Measurements from ENCODE around the gene EMCN.

DNA sequence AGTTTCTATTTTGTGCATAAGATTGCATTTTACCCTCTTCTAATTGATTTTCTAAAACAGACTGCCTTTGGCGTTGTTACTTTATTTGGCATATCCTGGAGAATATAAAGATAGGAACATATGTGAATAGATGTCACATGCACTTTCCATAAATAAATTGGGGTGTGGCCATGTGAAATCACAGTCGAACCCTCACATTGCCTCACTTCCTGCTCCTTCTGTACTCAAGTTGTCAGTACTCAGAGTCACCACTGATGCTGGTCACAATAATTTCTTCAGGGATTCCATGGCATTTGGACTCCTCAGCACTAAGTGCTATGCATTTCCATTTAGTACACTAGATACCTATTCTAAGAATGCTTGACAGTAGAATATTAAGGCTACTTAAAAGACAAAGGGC lies 1.4 kb upstream of the EMCN start:
- no peak for TF ChIP-seq SP1 (IDR thresholded peaks at IDR 0.05)
- TF ChIP-seq BHLHE40 (IDR thresholded peaks at IDR 0.05; ENCODE audit: borderline replicate concordance) = no peak
- TF ChIP-seq FOXK2 (IDR thresholded peaks at IDR 0.05) = no peak
- no peak for TF ChIP-seq FOXA1 (IDR thresholded peaks at IDR 0.05)
- no peak for TF ChIP-seq HDGF (IDR thresholded peaks at IDR 0.05; ENCODE audit: borderline replicate concordance)
- no peak for TF ChIP-seq FOXM1 (IDR thresholded peaks at IDR 0.05; ENCODE audit: borderline replicate concordance)
- TF ChIP-seq TARDBP (IDR thresholded peaks at IDR 0.05) = no peak
- TF ChIP-seq, protein P1, sequence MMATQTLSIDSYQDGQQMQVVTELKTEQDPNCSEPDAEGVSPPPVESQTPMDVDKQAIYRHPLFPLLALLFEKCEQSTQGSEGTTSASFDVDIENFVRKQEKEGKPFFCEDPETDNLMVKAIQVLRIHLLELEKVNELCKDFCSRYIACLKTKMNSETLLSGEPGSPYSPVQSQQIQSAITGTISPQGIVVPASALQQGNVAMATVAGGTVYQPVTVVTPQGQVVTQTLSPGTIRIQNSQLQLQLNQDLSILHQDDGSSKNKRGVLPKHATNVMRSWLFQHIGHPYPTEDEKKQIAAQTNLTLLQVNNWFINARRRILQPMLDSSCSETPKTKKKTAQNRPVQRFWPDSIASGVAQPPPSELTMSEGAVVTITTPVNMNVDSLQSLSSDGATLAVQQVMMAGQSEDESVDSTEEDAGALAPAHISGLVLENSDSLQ (IDR thresholded peaks at IDR 0.05) = no peak
- no peak for TF ChIP-seq NFRKB (IDR thresholded peaks at IDR 0.05)

Data from HEK293T (cell line).